MM.1S (cell line): Measurements from ENCODE around the gene DUOX2.
"Not testable (repeated sequence)": the region's sequence is repeated elsewhere in the genome, so short reads cannot be mapped to it uniquely, and the experiment has no call there.

ENCODE experiments used
- DNase-seq: peaks from one replicate; pipeline ENCODE4 v3.0.0-alpha.2; 2015
- H2AFZ ChIP-seq: fragments of 300-600 bp; sonication (generic); 2 replicates; pipeline ENCODE4 v1.6.0; 2016; ENCODE audit warnings: antibody characterized with exemption, low read length
- H3F3A ChIP-seq: fragments of 300-600 bp; sonication (generic); 2 replicates; pipeline ENCODE4 v1.6.1; 2016; ENCODE audit warnings: mild to moderate bottlenecking, antibody characterized with exemption, low read length, moderate library complexity, mixed read lengths; ENCODE audit not compliant: insufficient read depth
- H3K27ac ChIP-seq: fragments of 300-600 bp; sonication (generic); 2 replicates; pipeline ENCODE4 v1.5.1; 2016; ENCODE audit warnings: mild to moderate bottlenecking, low read length
- H3K27me3 ChIP-seq: fragments of 300-600 bp; sonication (generic); replicated peaks from 2 replicates; pipeline ENCODE4 v1.6.0; 2016; ENCODE audit warnings: low read length; ENCODE audit not compliant: insufficient read depth
- H3K36me3 ChIP-seq: fragments of 300-600 bp; sonication (generic); replicated peaks from 2 replicates; pipeline ENCODE4 v1.6.1; 2016; ENCODE audit warnings: mild to moderate bottlenecking, low read length, mixed read lengths; ENCODE audit not compliant: insufficient read depth
- H3K4me1 ChIP-seq: fragments of 300-600 bp; sonication (generic); 2 replicates; pipeline ENCODE4 v1.6.1; 2016; ENCODE audit warnings: low read length, mixed read lengths
- H3K4me2 ChIP-seq: fragments of 300-600 bp; sonication (generic); 2 replicates; pipeline ENCODE4 v1.6.0; 2016; ENCODE audit warnings: low read depth, low read length
- H3K4me3 ChIP-seq: fragments of 300-600 bp; sonication (generic); 2 replicates; pipeline ENCODE4 v1.5.1; 2016; ENCODE audit warnings: low read length, mixed read lengths
- H3K79me2 ChIP-seq: fragments of 300-600 bp; sonication (generic); 2 replicates; pipeline ENCODE4 v1.6.1; 2016; ENCODE audit warnings: mixed run types, low read length, mixed read lengths
- H3K9ac ChIP-seq: fragments of 300-600 bp; sonication (generic); 2 replicates; pipeline ENCODE4 v1.6.1; 2016; ENCODE audit warnings: low read length, mixed read lengths
- H3K9me2 ChIP-seq: fragments of 300-600 bp; sonication (generic); replicated peaks from 2 replicates; pipeline ENCODE4 v1.6.1; 2016; ENCODE audit warnings: mild to moderate bottlenecking, low read length, mixed read lengths; ENCODE audit not compliant: insufficient read depth
- H3K9me3 ChIP-seq: fragments of 300-600 bp; sonication (generic); replicated peaks from 2 replicates; pipeline ENCODE4 v1.6.1; 2016; ENCODE audit warnings: mild to moderate bottlenecking, low read length, mixed read lengths; ENCODE audit not compliant: insufficient read depth
- H4K20me1 ChIP-seq: fragments of 300-600 bp; sonication (generic); 2 replicates; pipeline ENCODE4 v1.6.1; 2016; ENCODE audit warnings: mild to moderate bottlenecking, low read length, moderate library complexity, mixed read lengths; ENCODE audit not compliant: insufficient read depth
- CTCF ChIP-seq: fragments of 300-600 bp; sonication (generic); IDR thresholded peaks from 2 replicates; pipeline ENCODE4 v1.5.1; 2016; ENCODE audit warnings: antibody characterized with exemption, low read length, mixed read lengths
- EZH2 ChIP-seq: fragments of 300-600 bp; sonication (generic); optimal IDR thresholded peaks from 2 replicates; pipeline ENCODE3; 2017; ENCODE audit warnings: low read depth, mild to moderate bottlenecking, antibody characterized with exemption, low read length, mixed read lengths
- EZH2phosphoT487 ChIP-seq: fragments of 300-600 bp; sonication (generic); IDR thresholded peaks from 2 replicates; pipeline ENCODE4 v1.6.1; 2018; ENCODE audit warnings: antibody characterized with exemption, low read length

Gene DUOX2

GRCh38 chr15:45106002-45106790 lies 7.8 kb downstream of the DUOX2 start:
- H3K4me3 ChIP-seq, result no peak overlapping the region
- H4K20me1 ChIP-seq, result no peaks in the 10 kb centered on the region
- no peaks in the 10 kb centered on the region for H3K9me3 ChIP-seq
- no peak overlapping the region for H3K9ac ChIP-seq
- no peak overlapping the region for H3K4me2 ChIP-seq
- no peaks in the 10 kb centered on the region for H3F3A ChIP-seq
- no peak overlapping the region for H2AFZ ChIP-seq
- TF ChIP-seq CTCF, result no peak
- TF ChIP-seq EZH2, result no peak
- TF ChIP-seq EZH2phosphoT487, result no peak
- H3K9me2 ChIP-seq, result no peaks in the 10 kb centered on the region
- H3K4me1 ChIP-seq, result no peaks in the 10 kb centered on the region
- no peaks in the 10 kb centered on the region for H3K36me3 ChIP-seq
- H3K27me3 ChIP-seq, result no peaks in the 10 kb centered on the region
- H3K27ac ChIP-seq, result no peak overlapping the region
- DNase-seq, result no peak
- no peaks in the 10 kb centered on the region for H3K79me2 ChIP-seq

DNA sequence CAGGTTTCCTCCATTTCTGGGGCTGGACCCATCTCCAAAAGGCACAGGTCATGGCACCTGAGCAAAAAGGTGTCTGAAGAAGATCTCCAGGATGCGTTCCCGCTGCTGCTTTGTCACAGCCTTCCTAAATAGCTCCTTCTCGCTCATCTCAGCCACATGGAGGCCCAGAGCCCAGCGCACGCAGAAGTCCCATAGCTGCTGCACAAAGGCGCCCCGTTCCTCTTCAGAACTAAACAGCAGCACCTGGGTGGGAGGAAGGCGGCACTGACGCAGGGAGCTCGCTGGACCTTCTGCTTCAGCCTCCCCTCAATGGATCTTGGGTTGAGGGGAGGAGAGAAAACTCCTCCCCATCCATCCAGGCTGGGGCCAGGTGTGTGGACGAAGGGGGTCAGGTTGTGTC lies 8.4 kb downstream of the DUOX2 start:
- Histone ChIP-seq H3K27me3 (no peaks in the 10 kb centered on the region), H3K4me1 (no peaks in the 10 kb centered on the region), H2AFZ (no peak overlapping the region), H3K4me3 (no peak overlapping the region), H3K79me2 (no peaks in the 10 kb centered on the region), H3K9me2 (no peaks in the 10 kb centered on the region), H3K4me2 (no peak overlapping the region), H3F3A (no peaks in the 10 kb centered on the region), H4K20me1 (no peaks in the 10 kb centered on the region), H3K9me3 (no peaks in the 10 kb centered on the region), H3K36me3 (no peaks in the 10 kb centered on the region), H3K27ac (no peak overlapping the region), H3K9ac (no peak overlapping the region)
- DNase-seq, result no peak
- TF ChIP-seq EZH2phosphoT487, result no peak
- no peak for TF ChIP-seq EZH2
- no peak for TF ChIP-seq CTCF

DNA sequence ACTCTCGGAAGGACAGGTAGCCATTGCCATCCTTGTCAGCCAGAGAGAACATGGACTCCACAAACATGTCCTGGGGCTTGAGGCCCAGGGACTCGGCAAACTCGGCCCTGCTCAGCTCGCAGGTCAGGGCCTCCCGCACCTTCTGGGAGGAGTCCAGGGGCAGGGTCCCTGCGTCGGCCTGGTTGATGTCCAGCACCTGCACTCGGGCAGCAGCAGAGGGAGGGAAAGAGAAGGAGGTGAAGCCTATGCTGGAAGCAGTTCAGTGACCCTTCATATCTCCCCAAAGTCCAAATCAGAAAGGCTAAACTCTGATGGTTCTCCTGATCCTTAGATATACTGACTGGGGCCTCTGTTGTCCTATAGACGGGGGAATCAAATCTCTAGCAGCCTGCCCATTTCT lies 9.8 kb downstream of the DUOX2 start:
- not testable (repeated sequence) for DNase-seq, H4K20me1 ChIP-seq, H3K27ac ChIP-seq, H3K4me1 ChIP-seq, H3K36me3 ChIP-seq, H3K4me2 ChIP-seq, H3K9me3 ChIP-seq, H2AFZ ChIP-seq, H3K9ac ChIP-seq, H3F3A ChIP-seq, H3K27me3 ChIP-seq, H3K4me3 ChIP-seq, H3K9me2 ChIP-seq, H3K79me2 ChIP-seq

DNA sequence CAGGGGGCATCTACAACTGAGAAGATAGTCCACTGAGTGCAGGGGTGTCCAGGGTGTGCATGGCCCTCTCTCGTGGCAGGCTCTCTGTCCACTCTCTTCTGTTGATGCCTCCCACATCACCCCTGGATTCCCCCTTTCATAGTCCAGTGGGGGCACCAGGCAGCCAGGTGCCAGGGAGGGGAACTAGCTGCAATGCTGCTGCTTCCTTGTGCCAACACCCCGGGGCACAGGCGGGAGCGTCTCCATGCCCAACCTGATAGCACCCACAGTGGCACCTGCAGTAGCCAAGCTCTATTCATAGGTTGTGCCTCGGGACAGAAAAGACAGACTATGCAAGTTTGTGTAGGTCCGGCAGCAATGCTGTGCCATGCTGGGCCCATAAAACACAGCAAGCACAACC lies 11.7 kb downstream of the DUOX2 start:
- no peaks in the 10 kb centered on the region for H4K20me1 ChIP-seq

More for the DNA sequence above, 11.7 kb downstream of the DUOX2 start:
- no peaks in the 10 kb centered on the region for H3K4me1 ChIP-seq
- no peaks in the 10 kb centered on the region for H3F3A ChIP-seq
- DNase-seq, result no peak
- H3K27me3 ChIP-seq, result no peaks in the 10 kb centered on the region
- no peak overlapping the region for H3K27ac ChIP-seq
- no peak for TF ChIP-seq CTCF
- TF ChIP-seq EZH2phosphoT487, result no peak
- TF ChIP-seq EZH2, result no peak
- H3K9me2 ChIP-seq, result no peaks in the 10 kb centered on the region
- H3K79me2 ChIP-seq, result no peaks in the 10 kb centered on the region
- no peak overlapping the region for H3K4me2 ChIP-seq
- H3K36me3 ChIP-seq, result no peaks in the 10 kb centered on the region
- H2AFZ ChIP-seq, result no peak overlapping the region
- H3K9me3 ChIP-seq, result no peaks in the 10 kb centered on the region
- H3K4me3 ChIP-seq, result no peak overlapping the region
- H3K9ac ChIP-seq, result no peak overlapping the region
